NCI-H1417 (cell line): ENCODE data around the gene RPL27A.

Experiments used
- DNase-seq, 3 experiments: peaks; one replicate each; lab custom pipeline; 2025; lab: John Stamatoyannopoulos, UW

Gene RPL27A

DNA sequence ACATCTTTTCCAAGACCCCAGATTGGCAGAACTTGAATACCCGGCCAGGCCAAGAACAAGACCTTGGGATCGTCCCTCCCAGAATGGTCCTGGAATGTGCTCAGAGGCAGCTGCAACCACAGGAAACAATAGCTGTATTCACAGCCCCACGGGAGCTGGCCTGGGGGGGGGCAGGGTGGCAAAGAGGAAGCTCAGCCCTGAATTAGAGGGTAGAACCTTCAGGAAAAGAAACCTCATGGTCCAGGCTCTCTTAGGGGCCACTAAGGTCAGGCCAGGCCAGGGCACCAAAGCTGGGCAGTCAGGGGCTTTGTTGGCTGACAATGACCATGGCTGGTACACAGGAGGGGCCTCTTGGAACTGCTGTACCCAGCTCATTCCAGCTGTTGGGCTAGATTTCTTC lies 17.3 kb downstream of the RPL27A start:
- DNase-seq, result no peak

DNA sequence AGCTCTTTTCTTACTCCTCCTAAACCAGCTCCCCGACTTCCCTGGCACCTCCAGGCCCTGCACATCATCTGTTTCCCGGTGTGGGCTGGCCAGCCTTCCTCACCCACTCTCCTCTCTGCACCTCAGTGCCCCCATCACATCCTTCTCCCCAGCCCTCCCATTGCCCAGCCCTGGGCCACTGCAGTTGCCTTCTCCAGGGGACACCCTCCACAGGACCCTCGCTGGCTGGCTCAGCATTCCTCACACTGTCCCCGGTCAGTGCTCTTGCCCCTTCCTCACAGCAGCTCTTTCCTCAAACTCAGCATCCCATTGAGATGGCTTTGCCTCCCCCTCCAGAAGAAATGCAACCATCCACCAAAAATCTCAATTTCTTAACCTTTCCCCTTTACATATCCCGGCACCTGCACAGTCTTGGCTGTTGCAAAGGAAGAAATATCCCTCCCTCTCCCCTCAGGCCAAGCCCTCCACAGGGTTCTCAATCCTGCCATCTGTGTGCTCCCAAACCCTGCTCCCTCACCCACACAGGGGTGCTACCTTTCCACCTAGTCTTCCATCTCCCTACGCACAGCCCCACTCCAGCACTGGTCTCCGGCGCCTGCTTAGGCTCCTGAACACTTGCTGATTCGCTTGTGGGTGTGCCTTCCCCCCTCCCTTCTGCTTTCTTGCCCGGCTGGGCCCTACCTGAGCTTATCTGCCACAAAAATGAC lies 19.5 kb downstream of the RPL27A start:
- DNase-seq, result no peak

DNA sequence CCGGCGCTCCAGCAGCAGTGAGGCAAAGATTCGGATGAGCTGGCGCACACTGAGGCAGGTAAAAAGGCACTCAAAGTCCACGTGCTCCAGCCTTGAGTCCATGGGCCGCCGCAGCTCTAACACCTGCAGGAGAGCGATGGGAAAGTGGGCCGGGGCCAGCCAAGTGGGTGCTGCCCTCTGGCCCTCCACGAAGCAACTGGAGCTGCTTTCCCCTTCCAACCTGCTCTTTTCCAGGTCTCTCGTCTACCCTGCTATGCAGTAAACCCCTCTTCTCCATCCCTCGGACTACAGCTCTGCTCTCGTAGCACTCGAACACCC lies 20.0 kb downstream of the RPL27A start:
- no peak for DNase-seq

DNA sequence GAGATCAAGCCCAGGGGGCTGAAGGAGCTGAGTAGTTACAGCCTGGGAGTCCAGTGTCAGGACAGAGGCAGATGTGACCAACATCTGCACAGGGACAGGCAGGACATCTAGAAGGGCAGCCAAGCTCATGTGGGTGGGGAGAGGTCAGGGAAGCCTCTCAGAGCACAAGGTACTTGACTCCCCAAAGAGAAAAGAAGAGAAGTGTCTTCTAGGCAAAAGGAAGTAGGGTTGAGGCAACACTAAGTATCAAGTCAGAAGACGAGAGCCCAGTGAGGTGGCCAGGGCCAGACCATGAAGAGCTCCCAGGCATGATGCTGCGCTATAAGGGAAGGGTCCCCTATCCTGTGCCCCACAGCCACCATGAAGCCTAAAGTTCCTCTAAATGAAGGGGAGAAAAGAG lies 21.5 kb downstream of the RPL27A start:
- DNase-seq, result no peak

DNA sequence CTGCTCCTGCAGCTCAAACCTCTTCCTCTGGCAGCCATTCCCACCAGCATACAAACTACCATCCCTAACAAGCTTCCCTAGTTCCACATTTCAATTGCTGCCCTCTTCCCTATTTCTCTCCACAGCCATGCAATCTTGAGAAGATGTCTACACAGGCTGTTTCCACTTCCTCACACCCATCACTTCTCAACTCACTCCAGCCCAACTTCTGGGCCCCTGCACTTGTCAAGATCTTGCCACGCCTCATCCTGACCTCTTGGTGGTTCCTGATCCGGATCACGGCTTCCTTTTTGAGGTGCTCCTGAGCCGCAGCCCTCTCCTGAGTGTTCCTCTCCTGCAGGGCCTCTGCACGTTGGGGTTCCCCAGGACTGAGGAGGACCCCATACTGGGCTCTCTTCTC lies 22.6 kb downstream of the RPL27A start:
- no peak for DNase-seq

DNA sequence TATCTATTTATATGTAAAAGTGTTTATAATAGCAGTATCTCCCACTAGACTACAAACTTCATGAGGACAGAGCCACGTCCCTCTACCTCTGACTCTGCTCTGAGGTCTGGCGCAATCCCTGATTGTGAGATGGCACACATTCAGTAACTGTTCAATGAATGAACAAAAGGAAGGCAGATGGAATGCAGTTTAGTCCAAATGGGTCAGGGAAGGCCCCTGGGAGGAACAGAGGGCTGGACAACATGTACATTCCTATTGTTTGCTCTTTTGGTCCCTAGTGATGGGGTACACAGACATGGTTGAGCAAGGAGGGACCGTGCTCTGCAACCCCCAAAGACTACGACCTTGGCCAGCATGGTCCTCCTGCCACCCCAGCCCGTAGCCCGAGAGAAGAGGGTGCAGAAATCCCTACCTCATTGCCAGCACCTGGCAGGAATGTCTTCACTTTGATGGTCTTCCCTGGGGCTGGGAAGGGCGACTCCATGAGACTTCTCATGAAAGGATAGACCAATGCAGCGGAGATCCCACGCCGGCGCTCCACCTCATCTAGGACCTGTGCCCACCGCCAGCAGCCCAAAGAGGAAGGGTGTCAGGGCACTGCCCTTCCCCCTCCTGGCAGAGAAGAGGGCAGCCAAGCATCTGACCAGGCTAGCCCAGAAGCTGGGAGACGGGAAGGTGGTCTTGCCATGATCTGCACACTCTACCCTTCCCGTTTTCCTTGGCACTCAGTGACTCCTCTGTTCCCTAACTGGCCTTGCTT lies 24.3 kb downstream of the RPL27A start:
- DNase-seq, result no peak

DNA sequence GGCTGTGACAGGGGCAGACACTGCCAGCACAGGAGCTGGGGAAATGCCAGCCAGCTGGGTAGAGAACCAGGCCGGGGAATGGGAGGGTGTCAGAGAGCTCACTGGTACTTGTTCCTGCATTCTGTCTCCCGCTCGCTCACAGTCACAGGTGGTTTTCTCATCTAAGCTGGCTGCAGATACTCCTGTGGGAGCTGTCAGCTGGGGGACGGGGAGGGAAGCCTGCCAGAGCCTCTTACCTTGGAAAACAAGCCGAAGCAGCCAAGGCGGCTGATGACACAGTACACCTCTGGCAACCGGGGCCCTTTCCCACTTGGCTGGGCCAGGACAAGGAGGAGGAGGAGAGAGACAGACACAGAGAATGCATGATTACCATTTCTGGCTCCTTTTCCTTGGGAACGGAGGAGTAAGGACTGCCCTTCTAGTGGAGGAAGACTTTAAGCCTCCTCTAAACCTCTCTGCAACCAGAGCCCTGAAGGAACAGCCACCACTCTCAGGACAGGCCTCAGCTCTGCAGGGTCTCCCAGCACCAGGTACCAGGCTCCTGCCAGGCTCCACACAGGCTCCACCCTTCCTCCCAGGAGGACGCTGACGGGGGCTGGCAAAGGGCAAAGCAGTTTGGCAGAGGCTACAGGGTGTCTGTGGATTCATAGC lies 25.1 kb downstream of the RPL27A start:
- no peak for DNase-seq

DNA sequence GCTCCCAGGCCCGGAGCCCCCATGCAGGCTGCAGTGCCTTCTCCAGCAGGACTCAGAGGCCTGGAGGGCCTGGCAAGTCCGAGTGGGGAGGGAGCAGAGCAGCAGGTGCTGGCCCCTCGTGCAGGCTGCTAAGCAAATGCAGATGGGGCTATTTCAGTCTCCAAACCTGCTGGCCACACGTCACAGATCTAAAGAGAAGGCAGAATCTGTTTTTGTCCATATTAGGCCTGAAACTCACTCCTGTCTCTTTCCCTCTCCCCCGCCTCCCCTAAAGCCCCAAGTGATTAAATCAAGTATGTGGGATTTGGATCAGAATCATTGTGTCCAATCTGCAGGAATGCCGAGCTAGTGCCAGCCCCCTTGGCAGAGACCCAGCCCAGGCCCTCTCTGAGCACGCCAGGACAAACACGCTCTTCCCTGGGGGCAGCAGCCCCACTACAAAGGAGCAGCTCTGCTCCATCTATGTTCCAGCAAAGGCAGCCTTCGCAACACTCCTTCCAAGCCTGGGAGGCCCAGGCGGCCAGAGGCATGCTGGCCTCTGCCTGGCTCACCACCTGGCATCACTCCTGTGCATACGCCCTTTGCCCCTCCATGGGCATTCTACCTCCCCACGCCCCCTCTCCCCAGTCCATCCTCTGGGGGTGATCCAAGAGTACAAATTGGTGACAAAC lies 26.5 kb downstream of the RPL27A start:
- no peak for DNase-seq

DNA sequence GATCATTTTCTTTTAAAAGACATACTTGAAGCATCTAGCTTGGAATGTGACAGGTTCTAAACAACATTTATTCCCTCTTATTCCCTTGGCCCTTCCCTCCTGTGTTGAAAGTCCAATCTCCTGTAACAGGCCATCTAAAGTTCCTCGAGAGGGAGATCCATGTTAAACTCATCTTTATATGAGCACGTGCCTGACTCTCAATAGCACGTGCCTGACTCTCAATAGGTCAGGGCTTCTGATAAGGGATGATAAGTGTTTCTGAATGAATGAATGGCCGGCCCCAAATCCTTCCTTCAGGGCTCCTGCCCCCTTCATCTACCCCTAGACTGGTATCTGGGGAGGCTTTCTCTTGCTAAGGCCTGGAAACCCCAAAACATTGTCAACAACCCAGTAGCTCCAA lies 27.2 kb downstream of the RPL27A start:
- DNase-seq, result no peak

DNA sequence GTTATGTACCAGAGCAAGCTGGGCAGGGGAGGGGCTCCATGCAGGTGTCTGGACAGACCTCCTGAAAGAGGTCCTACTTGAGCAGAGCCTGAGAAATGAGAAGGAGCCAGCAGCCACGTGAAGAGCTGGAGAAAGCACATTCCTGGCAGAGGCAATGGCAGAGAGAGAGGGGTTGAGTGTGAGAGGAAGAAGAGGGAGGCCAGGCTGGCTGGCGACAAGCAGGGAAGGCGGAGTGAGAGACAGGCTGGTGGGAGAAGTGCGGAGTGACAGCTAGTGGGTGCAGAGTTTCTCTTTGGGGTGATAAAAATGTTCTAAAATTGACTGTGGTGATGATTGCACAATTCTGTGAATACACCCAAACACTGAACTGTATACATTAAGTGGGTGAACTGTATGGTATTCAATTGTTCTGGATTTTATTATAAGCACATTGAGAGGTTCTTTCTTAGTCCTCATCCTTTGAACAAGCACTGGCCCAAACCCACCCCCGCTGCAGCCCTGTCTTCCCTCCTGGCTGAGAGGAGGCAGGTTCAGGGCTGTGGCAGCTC lies 29.4 kb downstream of the RPL27A start:
- DNase-seq, result no peak

DNA sequence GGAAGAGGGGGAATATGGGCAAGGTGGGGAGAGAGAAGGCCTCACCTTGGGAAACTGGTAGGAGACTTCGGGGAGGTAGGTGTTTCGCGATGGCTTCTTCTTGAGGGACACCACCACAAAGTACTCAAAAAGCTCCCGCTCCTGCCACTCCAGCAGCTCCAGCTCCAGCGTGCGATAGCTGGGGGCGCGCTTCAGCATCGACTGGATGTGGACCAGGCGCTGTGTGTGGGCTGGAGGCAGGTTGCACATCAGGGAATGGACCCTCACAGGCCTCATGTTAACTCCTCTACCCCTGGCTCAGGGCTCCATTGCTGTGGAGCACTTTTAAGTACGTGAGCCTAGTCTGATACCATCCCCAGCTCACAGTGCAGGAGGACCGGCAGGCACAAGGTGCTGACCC lies 29.9 kb downstream of the RPL27A start:
- no peak for DNase-seq

DNA sequence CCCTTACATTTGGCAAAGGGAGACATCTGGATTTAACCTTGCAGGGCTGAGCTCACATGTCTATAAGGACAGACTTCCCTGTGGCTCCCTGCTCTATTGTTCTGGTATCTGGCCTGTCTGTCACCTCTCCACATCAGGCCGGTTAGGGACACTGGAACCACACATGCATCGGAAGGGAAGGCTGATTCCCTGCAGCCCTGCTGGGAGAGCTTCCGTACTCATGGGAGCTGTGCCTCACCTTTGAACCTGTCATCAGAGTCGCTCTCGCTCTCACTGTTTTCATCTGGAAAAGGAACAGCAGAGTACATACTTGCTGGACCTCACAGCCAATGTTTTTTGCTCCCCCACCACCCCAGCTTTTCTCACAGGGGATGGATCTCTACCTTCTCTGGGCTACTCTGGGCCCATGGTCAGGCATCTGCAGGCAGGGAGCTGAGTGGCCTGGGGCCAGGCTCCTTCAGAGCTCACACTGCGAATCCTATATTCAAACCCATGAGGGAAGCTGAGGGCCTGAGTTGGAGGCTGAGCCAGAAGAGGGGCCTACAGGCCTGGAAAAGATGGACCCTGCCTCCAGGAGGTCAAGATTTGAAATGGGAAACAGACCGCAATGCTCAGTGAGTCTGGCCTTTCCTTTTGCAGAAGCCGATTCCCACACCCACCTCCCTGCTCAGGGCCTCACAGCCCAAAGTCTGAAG lies 31.3 kb downstream of the RPL27A start:
- DNase-seq, result no peak

DNA sequence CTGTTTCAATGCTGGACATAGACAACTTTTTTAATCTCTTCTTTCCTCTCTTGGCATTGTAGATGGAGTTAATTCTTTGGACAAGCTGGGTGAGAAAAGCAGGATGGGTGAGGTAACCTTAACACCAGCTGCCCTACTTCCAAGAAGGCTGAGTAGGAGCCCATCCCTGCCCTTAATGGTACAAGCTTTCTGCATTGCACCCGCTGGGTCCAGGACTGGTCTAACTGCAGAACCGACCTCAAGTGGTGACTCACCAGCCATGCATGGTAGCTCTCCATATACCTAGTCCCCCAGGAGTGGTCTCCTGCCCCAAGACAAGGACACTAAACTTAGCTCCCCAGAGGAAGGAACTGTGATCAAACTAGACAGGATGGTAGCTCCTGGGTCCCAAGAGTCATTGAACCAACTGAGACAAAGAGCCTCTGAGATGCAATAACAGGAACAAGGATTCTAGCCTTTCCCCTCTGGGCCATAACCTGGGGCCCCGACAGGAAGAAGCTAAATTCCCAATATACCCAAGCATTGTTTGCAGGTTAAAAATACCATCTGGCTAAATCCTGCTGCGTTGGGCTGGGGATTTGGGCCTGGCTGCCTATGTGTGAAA lies 32.1 kb downstream of the RPL27A start:
- DNase-seq, result no peak

DNA sequence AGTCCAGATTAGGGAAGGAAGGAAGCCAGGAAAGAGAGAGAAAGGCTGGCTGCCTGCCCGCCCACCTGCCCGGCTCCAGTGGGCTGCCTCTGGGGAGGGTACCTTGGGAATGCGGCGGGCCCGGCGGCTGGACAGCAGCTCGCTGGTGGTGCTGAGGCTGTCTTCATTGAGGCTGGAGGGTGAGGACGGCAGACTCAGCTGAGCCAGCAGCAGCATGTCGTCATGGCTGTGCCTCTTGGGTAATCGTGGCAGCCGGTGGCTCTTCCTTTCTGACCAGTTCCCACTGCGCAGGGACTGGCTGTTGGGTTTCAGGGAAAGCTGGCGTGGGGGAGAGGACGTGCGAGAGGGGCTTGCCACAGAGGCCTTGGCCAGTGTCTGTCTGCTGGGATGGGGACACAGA lies 32.9 kb downstream of the RPL27A start:
- no peak for DNase-seq

DNA sequence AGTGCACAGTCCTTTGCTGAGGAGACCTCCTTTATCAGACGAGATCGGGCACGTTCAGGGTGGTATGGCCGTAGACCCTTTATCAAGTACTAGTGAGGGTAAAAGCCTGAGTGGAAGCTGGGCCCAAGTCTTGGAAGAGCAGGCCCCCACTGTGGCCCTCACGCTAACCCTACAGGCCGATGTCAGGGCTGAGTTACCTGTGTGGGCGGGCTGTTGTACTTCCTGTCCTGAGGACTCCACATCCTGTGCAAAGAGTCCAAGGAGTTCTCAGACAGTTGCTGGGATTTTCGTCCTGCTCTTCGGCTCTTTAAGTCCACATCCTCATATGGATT lies 34.9 kb downstream of the RPL27A start:
- DNase-seq, result no peak

DNA sequence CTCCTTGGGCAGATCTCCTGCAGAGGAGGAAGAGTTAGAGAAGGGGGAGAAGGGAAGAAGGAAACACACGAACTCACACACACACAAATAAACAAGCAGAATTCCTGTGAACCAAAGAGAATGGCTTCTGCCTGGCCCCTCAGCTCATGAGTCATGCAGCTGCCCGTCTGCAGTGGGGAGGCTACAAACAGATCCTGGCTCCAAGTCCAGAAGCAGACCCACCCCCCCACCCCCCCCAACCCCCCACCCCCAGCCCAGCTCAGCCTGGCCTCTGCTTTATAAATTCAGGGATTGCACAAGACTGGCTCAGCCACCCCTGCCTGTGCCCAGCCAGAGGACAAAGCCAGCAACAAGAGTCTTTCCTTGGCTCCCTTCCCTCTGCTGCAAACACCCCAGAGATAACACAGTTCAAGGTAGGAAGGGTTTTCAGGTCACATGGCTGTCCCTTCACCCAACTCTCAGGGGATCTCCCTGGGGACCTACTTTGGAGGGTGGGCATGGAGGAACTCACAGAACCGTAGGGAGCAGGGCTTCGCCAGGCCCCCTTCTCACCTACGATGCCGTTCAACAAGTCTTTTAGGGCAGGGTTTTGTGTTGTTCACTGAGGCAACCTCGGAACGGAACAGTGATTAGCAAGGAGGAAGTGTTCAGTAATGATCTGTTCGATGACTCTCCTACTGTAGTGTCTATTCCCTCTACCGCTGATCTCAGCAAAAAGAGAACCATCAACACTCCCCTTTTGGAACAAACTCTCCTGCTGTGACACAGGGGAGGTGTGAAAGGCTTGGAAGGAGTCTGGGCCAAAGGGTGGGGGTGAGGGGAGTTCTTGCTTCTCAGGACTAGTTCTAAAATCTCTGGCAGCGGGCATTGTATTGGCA lies 35.5 kb downstream of the RPL27A start:
- DNase-seq, result no peak

DNA sequence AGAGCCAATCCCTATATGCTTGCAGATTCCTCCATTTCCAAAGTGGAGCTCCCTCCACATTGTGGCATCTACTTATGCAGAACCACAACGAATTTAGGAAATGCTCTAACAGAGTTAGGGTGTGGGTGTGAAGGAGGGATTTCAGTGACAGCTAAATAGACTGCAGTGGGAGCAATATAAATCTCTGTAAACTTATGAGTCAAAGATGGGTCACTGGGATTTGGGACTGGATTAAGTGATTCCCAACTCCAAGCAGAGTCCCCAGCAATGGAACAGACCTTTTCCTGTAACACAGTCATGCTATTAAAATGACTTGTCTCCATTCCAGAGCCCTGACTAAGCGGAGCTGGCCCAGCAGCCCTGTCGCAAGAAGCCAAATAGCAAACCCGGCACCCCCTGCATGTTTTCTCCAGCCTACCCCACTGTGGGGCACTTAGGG lies 36.6 kb downstream of the RPL27A start:
- no peak for DNase-seq

DNA sequence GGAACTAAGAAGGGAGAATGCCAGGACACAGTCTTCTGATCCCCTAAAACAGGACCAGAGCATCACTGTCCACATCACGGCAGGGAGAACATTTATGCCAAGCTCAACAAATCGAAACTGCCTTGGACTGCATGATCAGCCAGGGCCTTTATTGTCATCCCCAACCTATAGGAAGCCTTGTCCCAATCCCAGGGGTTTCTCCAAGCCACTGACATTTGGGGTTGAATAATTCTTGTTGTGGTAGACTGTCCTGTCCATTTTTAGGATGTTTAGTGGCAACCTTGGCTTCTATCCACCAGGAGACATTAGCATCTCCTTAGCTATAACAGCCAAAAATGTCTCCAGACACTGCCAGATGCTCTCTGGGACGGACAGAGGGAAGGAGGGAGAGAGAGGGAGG lies 37.1 kb downstream of the RPL27A start:
- DNase-seq, result no peak

DNA sequence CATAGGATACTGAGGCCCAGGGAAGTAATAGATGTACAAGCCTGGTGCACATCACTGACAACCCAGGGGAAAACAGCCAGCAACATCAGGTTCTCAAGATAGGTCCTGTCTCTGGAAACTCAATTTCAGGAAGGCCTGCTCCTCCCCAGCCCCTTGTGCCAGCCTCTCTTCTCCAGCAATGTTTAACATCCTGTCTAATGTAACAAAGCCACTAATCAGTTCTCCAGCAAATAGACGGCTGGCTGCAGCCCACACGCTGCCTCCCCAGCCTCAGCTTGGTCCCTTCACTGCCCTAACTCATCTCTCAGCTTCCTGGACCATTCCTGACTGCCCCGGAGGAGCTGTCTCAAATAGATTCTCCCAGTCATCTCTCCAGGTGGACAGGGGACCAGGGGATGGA lies 37.8 kb downstream of the RPL27A start:
- DNase-seq, result no peak

DNA sequence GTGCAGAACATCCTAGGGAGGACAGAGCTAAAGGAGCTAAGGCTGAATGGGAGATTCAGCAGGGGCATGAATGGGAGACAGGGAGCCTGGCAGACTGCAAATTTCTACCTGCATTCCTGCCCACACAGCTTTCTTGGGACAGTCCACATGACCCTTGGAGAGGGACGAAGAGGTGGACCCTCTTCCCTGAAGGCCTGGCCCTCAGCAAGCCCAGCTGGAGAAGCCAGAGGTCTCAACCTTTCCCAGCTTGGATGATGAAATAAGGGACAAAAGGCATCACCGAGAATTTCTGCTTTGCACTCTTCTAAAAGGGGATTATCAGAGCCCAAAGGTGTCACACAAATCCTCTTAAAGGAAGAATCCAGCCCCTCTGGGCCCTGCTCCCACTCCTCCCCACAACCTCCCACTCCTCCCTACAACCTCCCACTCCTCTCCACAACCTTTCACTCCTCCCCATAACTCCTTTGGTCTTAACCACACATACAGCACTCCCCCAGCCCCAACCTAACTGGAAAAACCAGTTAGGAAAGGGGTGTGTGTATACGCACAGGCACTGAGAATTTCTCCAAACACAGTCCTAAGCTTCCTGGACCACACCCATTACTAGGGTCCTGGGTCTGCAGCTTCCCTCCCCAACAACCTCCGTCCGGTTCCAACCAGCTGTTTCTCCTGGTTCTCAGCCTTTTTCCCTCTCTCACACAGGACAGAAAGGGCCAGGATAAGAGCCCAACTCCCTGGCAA lies 38.4 kb downstream of the RPL27A start:
- peak in 2 of 3 experiments; percentile 25 to 57 for DNase-seq
